ENCODE measurements around the gene FAM110C. TPM values are rescaled to one million over a fixed set of nuclear protein-coding genes. Genes with fewer than 3 reads are reported as not detected.

Gene FAM110C
- total and polyA plus RNA-seq, 8 donors: 3.4 to 16.8 (median 11.2) TPM; not detected in 1

- no peak overlapping the region for H3K27ac ChIP-seq
- no peaks in the 10 kb centered on the region for H3K9me3 ChIP-seq
- no peak for DNase-seq
- peaks cover 0 to 12% (median 7%) of the 10 kb centered on the region in 3 donors for H3K27me3 ChIP-seq
- intact Hi-C loops (cut with DNase I; ENCODE audit: low total_unique reads): no loop called here
- TF ChIP-seq POLR2AphosphoS5 (IDR thresholded peaks at IDR 0.05): no peak
- TF ChIP-seq CTCF (IDR thresholded peaks at IDR 0.05): no peak
- no peak for TF ChIP-seq POLR2A (IDR thresholded peaks at IDR 0.05)
- peaks cover 7 to 52% (median 21%) of the 10 kb centered on the region in 4 donors for H3K4me1 ChIP-seq
- WGBS, 5 donors: 72 to 83% (median 76%) methylated on average over 4 of the region's 4 CpGs
- no peak overlapping the region for H3K4me3 ChIP-seq
- H3K36me3 ChIP-seq: peaks cover 0 to 8% (median 0%) of the 10 kb centered on the region in 4 donors
Observed at GRCh38 chr2:40465-40864, 5.8 kb downstream of the FAM110C start.

GRCh38 chr2:38155-38554, 8.2 kb downstream of the FAM110C start:
- TF ChIP-seq POLR2A (IDR thresholded peaks at IDR 0.05) (no peak), POLR2AphosphoS5 (IDR thresholded peaks at IDR 0.05) (peak in 1 of 3 donors; percentile 7)
- no peak overlapping the region for H3K27ac ChIP-seq
- 74 to 93% (median 83%) methylated on average over 6 of the region's 6 CpGs for WGBS, 5 donors
- peaks cover 7 to 60% (median 30%) of the 10 kb centered on the region in 4 donors for H3K4me1 ChIP-seq
- peak; percentile 41 to 44 for DNase-seq
- peaks cover 0 to 8% (median 0%) of the 10 kb centered on the region in 4 donors for H3K36me3 ChIP-seq
- no peaks in the 10 kb centered on the region for H3K27me3 ChIP-seq
- H3K9me3 ChIP-seq: no peaks in the 10 kb centered on the region
- no peak overlapping the region for H3K4me3 ChIP-seq
- intact Hi-C loops (cut with DNase I; ENCODE audit: low total_unique reads): no loop called here

GRCh38 chr2:36318-36717, 10.0 kb downstream of the FAM110C start:
- DNase-seq: no peak
- intact Hi-C loops (cut with DNase I; ENCODE audit: low total_unique reads): no loop called here
- WGBS, 5 donors: 81 to 94% (median 84%) methylated on average over 1 of the region's 1 CpG
- H3K4me1 ChIP-seq: peaks cover 7 to 47% (median 26%) of the 10 kb centered on the region in 4 donors
- no peak overlapping the region for H3K4me3 ChIP-seq
- no peak for TF ChIP-seq POLR2A (IDR thresholded peaks at IDR 0.05)
- TF ChIP-seq POLR2AphosphoS5 (IDR thresholded peaks at IDR 0.05): no peak
- no peak for TF ChIP-seq CTCF (IDR thresholded peaks at IDR 0.05)
- no peak for TF ChIP-seq EP300 (IDR thresholded peaks at IDR 0.05)
- no peaks in the 10 kb centered on the region for H3K9me3 ChIP-seq
- peaks cover 0 to 8% (median 0%) of the 10 kb centered on the region in 4 donors for H3K36me3 ChIP-seq
- H3K27me3 ChIP-seq: no peaks in the 10 kb centered on the region
- H3K27ac ChIP-seq: peak overlapping the region in 2 of 5 donors; percentile 10 to 60

- peaks cover 0 to 6% (median 0%) of the 10 kb centered on the region in 4 donors for H3K36me3 ChIP-seq
- WGBS, 5 donors: 24 to 55% (median 37%) methylated on average over 5 of the region's 5 CpGs
- DNase-seq: peak; percentile 75 to 83
- no peaks in the 10 kb centered on the region for H3K27me3 ChIP-seq
- no peak overlapping the region for H3K4me3 ChIP-seq
- intact Hi-C loops (cut with DNase I; ENCODE audit: low total_unique reads): no loop called here
- H3K4me1 ChIP-seq: peaks cover 7 to 42% (median 24%) of the 10 kb centered on the region in 4 donors
- H3K9me3 ChIP-seq: no peaks in the 10 kb centered on the region
- TF ChIP-seq POLR2AphosphoS5 (IDR thresholded peaks at IDR 0.05) (peak in 2 of 3 donors; percentile 16 to 68), POLR2A (IDR thresholded peaks at IDR 0.05) (no peak)
- H3K27ac ChIP-seq: peak overlapping the region in 3 of 5 donors; percentile 35 to 60 (median 43)
Observed at GRCh38 chr2:35852-36251, 10.5 kb downstream of the FAM110C start.

GRCh38 chr2:33620-34019, 12.7 kb downstream of the FAM110C start:
- Histone ChIP-seq H3K36me3 (peaks cover 0 to 4% (median 0%) of the 10 kb centered on the region in 4 donors), H3K27me3 (no peaks in the 10 kb centered on the region), H3K4me3 (no peak overlapping the region), H3K4me1 (peaks cover 7 to 37% (median 23%) of the 10 kb centered on the region in 4 donors), H3K27ac (peak overlapping the region in 3 of 5 donors; percentile 53 to 72 (median 68)), H3K9me3 (no peaks in the 10 kb centered on the region)
- TF ChIP-seq CTCF (IDR thresholded peaks at IDR 0.05): no peak
- peak in 2 of 3 donors; percentile 46 to 82 for TF ChIP-seq POLR2AphosphoS5 (IDR thresholded peaks at IDR 0.05)
- intact Hi-C loops (cut with DNase I; ENCODE audit: low total_unique reads): no loop called here
- peak; percentile 56 to 61 for DNase-seq
- 21 to 48% (median 30%) methylated on average over 7 of the region's 7 CpGs for WGBS, 5 donors
